ENCODE measurements around the gene TMPRSS4.

Gene TMPRSS4

DNA sequence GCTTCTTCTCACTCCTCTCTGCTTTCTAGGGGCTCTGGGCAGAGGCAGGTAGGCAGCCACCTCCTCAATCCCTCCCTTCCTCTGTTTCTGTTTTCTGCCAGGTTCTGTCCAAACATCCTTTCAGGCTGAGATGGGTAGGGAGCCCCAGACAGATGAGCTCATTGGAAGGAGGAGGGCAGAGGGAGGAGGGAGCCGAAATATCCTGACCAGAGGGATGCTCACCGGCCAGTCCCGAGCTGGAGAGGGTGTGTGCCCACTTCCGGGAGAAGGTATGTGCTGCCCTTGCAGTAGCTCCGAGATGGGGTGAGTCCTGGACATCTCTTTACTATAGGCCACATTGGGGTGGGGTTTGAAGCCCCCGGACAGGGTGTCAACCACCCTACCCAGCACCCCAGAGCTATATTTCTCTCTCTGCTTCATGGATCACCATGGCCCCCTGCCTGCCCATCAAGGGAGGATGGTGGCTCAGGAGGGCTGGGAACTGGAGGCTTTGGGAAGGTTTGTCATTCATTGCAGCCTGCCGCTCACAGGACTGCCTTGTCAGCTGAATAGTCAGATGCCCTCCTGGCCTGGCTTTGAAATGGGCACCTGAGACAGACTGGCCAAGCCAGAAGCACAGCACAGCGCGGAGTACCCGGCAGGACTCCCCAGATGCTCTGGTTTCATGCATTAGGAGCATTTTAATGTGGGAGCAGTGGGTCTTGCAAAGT is 80.5 kb downstream of the TMPRSS4 start:
- TF ChIP-seq CTCF (IDR thresholded peaks at IDR 0.05; ENCODE audit: low read depth, low read length): no peak
- no peak overlapping the region for H3K4me3 ChIP-seq (replicated peaks in 1 of 2; ENCODE audit: low read depth in 2 of 2, low read length in 2 of 2)
- DNase-seq (ENCODE audit: low read depth in 2 of 2): no peak

GRCh38 chr11:118161786-118162185 is 84.9 kb downstream of the TMPRSS4 start:
- no peak for TF ChIP-seq CTCF (IDR thresholded peaks at IDR 0.05; ENCODE audit: low read depth, low read length)
- no peak overlapping the region for H3K4me3 ChIP-seq (replicated peaks in 1 of 2; ENCODE audit: low read depth in 2 of 2, low read length in 2 of 2)
- DNase-seq (ENCODE audit: low read depth in 2 of 2): no peak

- H3K4me3 ChIP-seq (replicated peaks in 1 of 2; ENCODE audit: low read depth in 2 of 2, low read length in 2 of 2): no peak overlapping the region
- TF ChIP-seq CTCF (IDR thresholded peaks at IDR 0.05; ENCODE audit: low read depth, low read length): no peak
- no peak for DNase-seq (ENCODE audit: low read depth in 2 of 2)
Measured at GRCh38 chr11:118162846-118163245, 86.0 kb downstream of the TMPRSS4 start.

DNA sequence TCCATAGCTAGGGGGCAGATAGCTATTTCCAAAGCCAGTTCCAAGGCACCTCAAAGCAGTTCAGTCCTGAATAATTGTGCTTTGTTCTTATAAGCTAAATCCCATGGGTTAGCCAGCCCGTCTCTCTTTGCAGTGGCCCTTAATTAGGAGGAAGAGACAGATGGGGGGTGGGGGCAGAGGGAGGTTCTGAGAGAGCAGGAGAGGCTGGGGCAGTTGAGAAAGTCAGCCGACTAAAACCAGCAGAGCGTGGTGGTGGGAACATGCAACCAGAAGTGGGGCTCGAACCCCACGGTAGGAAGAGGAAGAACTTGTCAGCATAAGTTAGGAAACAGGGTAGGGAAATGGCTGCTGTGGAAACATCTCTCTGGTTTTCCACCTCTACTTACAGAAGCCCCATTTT is 86.6 kb downstream of the TMPRSS4 start:
- no peak overlapping the region for H3K4me3 ChIP-seq (replicated peaks in 1 of 2; ENCODE audit: low read depth in 2 of 2, low read length in 2 of 2)
- no peak for TF ChIP-seq CTCF (IDR thresholded peaks at IDR 0.05; ENCODE audit: low read depth, low read length)
- no peak for DNase-seq (ENCODE audit: low read depth in 2 of 2)

- no peak overlapping the region for H3K4me3 ChIP-seq (replicated peaks in 1 of 2; ENCODE audit: low read depth in 2 of 2, low read length in 2 of 2)
- no peak for TF ChIP-seq CTCF (IDR thresholded peaks at IDR 0.05; ENCODE audit: low read depth, low read length)
- no peak for DNase-seq (ENCODE audit: low read depth in 2 of 2)
Measured at GRCh38 chr11:118164885-118165284, 88.0 kb downstream of the TMPRSS4 start.

DNA sequence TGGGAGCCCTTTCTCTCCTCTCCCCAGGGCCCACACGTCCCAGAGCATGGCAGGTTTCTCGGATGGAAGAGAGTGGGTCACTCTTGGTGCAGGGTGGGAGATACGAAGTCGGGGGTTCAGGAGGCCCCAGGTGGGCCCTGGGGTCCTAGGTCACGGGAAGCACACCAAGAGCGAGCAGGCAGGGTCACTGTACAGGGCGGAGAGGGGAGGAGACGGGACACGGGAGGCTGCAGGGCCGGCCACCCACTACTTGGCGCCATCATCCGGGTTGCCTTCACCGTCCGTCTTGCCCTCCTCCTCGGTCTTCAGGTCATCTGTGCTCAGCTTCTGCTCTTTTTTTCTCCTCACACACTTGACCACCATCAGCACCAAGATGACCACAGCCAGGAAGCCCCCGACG is 89.8 kb downstream of the TMPRSS4 start:
- DNase-seq (ENCODE audit: low read depth in 2 of 2): no peak
- TF ChIP-seq CTCF (IDR thresholded peaks at IDR 0.05; ENCODE audit: low read depth, low read length): no peak
- H3K4me3 ChIP-seq (replicated peaks in 1 of 2; ENCODE audit: low read depth in 2 of 2, low read length in 2 of 2): no peak overlapping the region

- H3K4me3 ChIP-seq (replicated peaks in 1 of 2; ENCODE audit: low read depth in 2 of 2, low read length in 2 of 2): no peak overlapping the region
- TF ChIP-seq CTCF (IDR thresholded peaks at IDR 0.05; ENCODE audit: low read depth, low read length): no peak
- DNase-seq (ENCODE audit: low read depth in 2 of 2): no peak
Measured at GRCh38 chr11:118167253-118167652, 90.4 kb downstream of the TMPRSS4 start.
